HepG2 (cell line): ENCODE measurements around the gene DOCK1. TPM values are rescaled to one million over a fixed set of nuclear protein-coding genes. Genes with fewer than 3 reads are reported as not detected.

Experiments used
- ATAC-seq: fragments of 200-7000 bp; cut with Tn5 transposase; 3 replicates; pipeline ENCODE4 v1.9.1; 2020; ENCODE audit warnings: mild to moderate bottlenecking, moderate library complexity
- BruUV-seq: library from RNA; stranded (reverse); fragments of 400-500 nt; replicated peaks from 2 replicates; lab custom pipeline; 2021; lab: Mats Ljungman, UMichigan
- CTCF ChIA-PET: fragments of 300-600 bp; formaldehyde crosslinking; extraction: SDS; loops from one replicate; lab custom pipeline; 2021; ENCODE audit warnings: low total read pairs, inconsistent platforms, low intra/inter-chr PET ratio; lab: Yijun Ruan, JAX
- POLR2A ChIA-PET: fragments of 350-600 bp; sonication (Branson Sonifier 250); formaldehyde crosslinking; loops from one replicate; lab custom pipeline; 2020; ENCODE audit warnings: antibody characterized with exemption, inconsistent platforms; lab: Yijun Ruan, JAX
- DNase-seq: peaks from one replicate; pipeline ENCODE4 v3.0.0-alpha.2; 2015; ENCODE audit warnings: low spot score
- FAIRE-seq: peaks from 3 replicates; lab custom pipeline; 2011; peaks lifted over from hg19 to GRCh38; lab: Jason Lieb, UNC
- H2AFZ ChIP-seq: one replicate; pipeline ENCODE4 v1.6.1; 2011; ENCODE audit warnings: low read length, inconsistent platforms
- H3K27ac ChIP-seq: fragments of 300-600 bp; 3 replicates; pipeline ENCODE4 v1.8.0; 2011; ENCODE audit warnings: mixed run types, mild to moderate bottlenecking, mixed read lengths, low read length, inconsistent platforms; ENCODE audit not compliant: insufficient read depth; ENCODE audit errors: extremely low read length
- H3K27me3 ChIP-seq, 2 experiments: fragments of 200-600 bp in 1 of 2; 2 replicates in 1 of 2; 3 replicates in 1 of 2; pipeline versions ENCODE4 v1.6.0 to v1.8.0; 2011; ENCODE audit warnings: low read length in 2 of 2, mild to moderate bottlenecking in 2 of 2, moderate library complexity in 2 of 2, inconsistent platforms in 1 of 2; ENCODE audit not compliant: insufficient read depth in 2 of 2, control insufficient read depth in 1 of 2
- H3K36me3 ChIP-seq, 2 experiments: fragments of 200-600 bp in 1 of 2; replicated peaks in 1 of 2; 2 replicates in 1 of 2; 3 replicates in 1 of 2; pipeline versions ENCODE4 v1.5.1 to v1.8.0; 2011; ENCODE audit warnings: low read length in 2 of 2, inconsistent platforms in 1 of 2; ENCODE audit not compliant: insufficient read depth in 2 of 2, control insufficient read depth in 1 of 2
- H3K4me1 ChIP-seq: 2 replicates; pipeline ENCODE4 v1.5.1; 2012; ENCODE audit warnings: low read length, inconsistent platforms; ENCODE audit not compliant: insufficient read depth
- H3K4me2 ChIP-seq: 2 replicates; pipeline ENCODE4 v1.6.0; 2011; ENCODE audit warnings: low read depth, low read length, inconsistent platforms
- H3K4me3 ChIP-seq, 3 experiments: fragments of 200-600 bp in 1 of 3; sonication (generic), shearing (Covaris generic) in 1 of 3; replicated peaks in 1 of 3; 2 replicates each; pipeline ENCODE4 v1.5.1; 2011 to 2016; ENCODE audit warnings: low read length in 3 of 3, inconsistent platforms in 2 of 3, low read depth in 2 of 3, mild to moderate bottlenecking in 2 of 3, control low read depth in 1 of 3, mixed read lengths in 1 of 3; ENCODE audit not compliant: insufficient read depth in 1 of 3
- H3K79me2 ChIP-seq: one replicate; pipeline ENCODE4 v1.6.1; 2011; ENCODE audit warnings: low read length, inconsistent platforms; ENCODE audit not compliant: insufficient read depth
- H3K9ac ChIP-seq: 2 replicates; pipeline ENCODE4 v1.6.0; 2011; ENCODE audit warnings: mild to moderate bottlenecking, low read depth, low read length, inconsistent platforms; ENCODE audit not compliant: insufficient read depth
- H3K9me3 ChIP-seq: 2 replicates; pipeline ENCODE4 v1.5.1; 2012; ENCODE audit warnings: mild to moderate bottlenecking, low read length
- H4K20me1 ChIP-seq: 2 replicates; pipeline ENCODE4 v1.6.0; 2011; ENCODE audit warnings: inconsistent platforms, mild to moderate bottlenecking, low read length, moderate library complexity; ENCODE audit not compliant: insufficient read depth
- ATM ChIP-seq: fragments of 450-650 bp; IDR thresholded peaks from 2 replicates; pipeline ENCODE4 v1.7.1; 2017; ENCODE audit warnings: mild to moderate bottlenecking, borderline replicate concordance
- BHLHE40 ChIP-seq: IDR thresholded peaks from 2 replicates; pipeline ENCODE4 v1.6.1; 2011; ENCODE audit warnings: low read length, improper control_type of control experiment
- BRCA1 ChIP-seq: sonication (generic); formaldehyde crosslinking; IDR thresholded peaks from 2 replicates; pipeline ENCODE4 v1.4.0; 2020; ENCODE audit warnings: missing genetic modification reagents
- FOXO1 ChIP-seq: sonication (generic); formaldehyde crosslinking; IDR thresholded peaks from 2 replicates; pipeline ENCODE4 v1.4.0; 2020; ENCODE audit warnings: missing genetic modification reagents
- NFYC ChIP-seq: IDR thresholded peaks from 2 replicates; pipeline ENCODE4 v1.6.1; 2016; ENCODE audit warnings: missing genetic modification reagents, missing compliant biosample characterization
- NR1H2 ChIP-seq: sonication (generic); formaldehyde crosslinking; IDR thresholded peaks from 2 replicates; pipeline ENCODE4 v1.8.1; 2022; ENCODE audit warnings: low read depth, missing genetic modification reagents, borderline replicate concordance
- SRSF9 ChIP-seq: fragments of 200-400 bp; formaldehyde crosslinking; IDR thresholded peaks from 2 replicates; pipeline ENCODE4 v1.6.1; 2018; ENCODE audit warnings: borderline replicate concordance, mild to moderate bottlenecking, low read depth, low read length; ENCODE audit not compliant: insufficient read depth, poor library complexity, severe bottlenecking
- ZNF205 ChIP-seq: IDR thresholded peaks from 2 replicates; pipeline ENCODE4 v1.6.1; 2018; ENCODE audit warnings: missing biosample characterization, missing genetic modification reagents
- ZNF460 ChIP-seq: sonication (generic); formaldehyde crosslinking; IDR thresholded peaks from 2 replicates; pipeline ENCODE4 v1.5.1; 2020; ENCODE audit warnings: missing genetic modification reagents, mild to moderate bottlenecking, borderline replicate concordance
- ZNF644 ChIP-seq: IDR thresholded peaks from 2 replicates; pipeline ENCODE4 v1.6.1; 2016; ENCODE audit warnings: low read depth
- ZNF737 ChIP-seq: sonication (generic); formaldehyde crosslinking; IDR thresholded peaks from 2 replicates; pipeline ENCODE4 v1.5.0; 2020; ENCODE audit warnings: missing genetic modification reagents, mild to moderate bottlenecking, borderline replicate concordance
- WGBS: methylation state at CpG from one replicate; pipeline ENCODE4 v1.1.6; 2017; ENCODE audit warnings: low lambda C conversion rate; 5-methylcytosine and 5-hydroxymethylcytosine counted together
- in situ Hi-C: cut with HindIII; loops from 2 replicates; pipeline ENCODE4 v1.10.0; 2017; ENCODE audit warnings: low pct_unique_long_range_greater_than_20kb; ENCODE audit not compliant: extremely low pct_ligation_motif_present
- intact Hi-C: fragments of 100-400 bp; cut with micrococcal nuclease; formaldehyde crosslinking; loops from one replicate; pipeline ENCODE4 v1.10.0; 2022; ENCODE audit not compliant: unreplicated experiment
- polyA plus RNA-seq, 8 experiments: library from polyadenylated mRNA; depleted of rRNA in 3 of 8; stranded (reverse) in 7 of 8; unstranded in 1 of 8; fragments of >200 nt; fragmentation: Illumina TruSeq in 4 of 8; extraction: Trizol in 4 of 8; gene quantifications; 2 replicates each; pipeline versions ENCODE4 v1.2.1 to v1.2.3, GENCODE V29; 2011 to 2016; ENCODE audit warnings: low read depth in 4 of 8, missing spikeins in 1 of 8, mixed read lengths in 1 of 8; ENCODE audit not compliant: insufficient read depth in 1 of 8
- total RNA-seq, 5 experiments: library from RNA; depleted of rRNA; stranded (reverse); fragments of >200 nt; fragmentation: Illumina TruSeq; extraction: Trizol; gene quantifications; 2 replicates each; pipeline ENCODE4 v1.2.3, GENCODE V29; 2016; ENCODE audit warnings: low read depth in 1 of 5
- TF ChIP-seq, protein P1 (sequence below): sonication (generic); formaldehyde crosslinking; IDR thresholded peaks from 2 replicates; pipeline ENCODE4 v1.8.0; 2022; ENCODE audit warnings: low read depth, missing genetic modification reagents
- TF ChIP-seq, protein P2 (sequence below): sonication (generic); formaldehyde crosslinking; IDR thresholded peaks from 2 replicates; pipeline ENCODE4 v1.4.0; 2020; ENCODE audit warnings: missing genetic modification reagents, borderline replicate concordance

Gene DOCK1
- total and polyA plus RNA-seq, 2 of the 13 experiments (the other 11 are each of a cell fraction or from before 2014, with no cell fraction given), result 8.3 to 25.5 TPM

DNA sequence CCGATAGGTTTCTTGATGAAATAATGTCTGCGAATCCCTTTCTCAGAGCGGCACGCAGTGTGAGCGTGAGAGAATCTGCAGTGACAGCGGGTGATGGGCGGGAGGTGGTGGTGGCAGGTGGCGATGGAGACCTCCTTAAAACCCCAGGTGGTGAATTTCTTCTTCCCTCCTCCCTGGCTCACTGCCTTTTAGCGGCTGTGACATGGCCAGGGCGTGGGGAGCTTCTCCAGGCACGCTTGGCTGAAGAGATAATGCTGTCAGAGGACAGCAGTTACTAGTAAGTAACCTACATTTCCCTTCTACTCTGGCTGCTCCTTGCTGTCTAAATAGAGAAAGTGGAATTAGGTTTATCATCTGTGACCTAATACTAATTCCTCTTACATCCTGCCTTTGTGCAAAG is 432.6 kb downstream of the DOCK1 start:
- peaks cover 0 to 4% of the 10 kb centered on the region in 2 experiments; a peak in 2 of 5 replicates for H3K36me3 ChIP-seq
- CTCF ChIA-PET, result no interaction called here
- no peak for FAIRE-seq
- BruUV-seq, result no TSS peak
- 88% methylated on average over 10 of the region's 11 CpGs for WGBS
- no peaks in the 10 kb centered on the region for H3K9me3 ChIP-seq
- no peak for TF ChIP-seq ZNF205 (CRISPR knock-in tag)
- no peak for TF ChIP-seq ZNF737 (CRISPR knock-in tag)
- no peak for TF ChIP-seq FOXO1 (CRISPR knock-in tag)
- TF ChIP-seq BHLHE40, result no peak
- TF ChIP-seq, protein P1, sequence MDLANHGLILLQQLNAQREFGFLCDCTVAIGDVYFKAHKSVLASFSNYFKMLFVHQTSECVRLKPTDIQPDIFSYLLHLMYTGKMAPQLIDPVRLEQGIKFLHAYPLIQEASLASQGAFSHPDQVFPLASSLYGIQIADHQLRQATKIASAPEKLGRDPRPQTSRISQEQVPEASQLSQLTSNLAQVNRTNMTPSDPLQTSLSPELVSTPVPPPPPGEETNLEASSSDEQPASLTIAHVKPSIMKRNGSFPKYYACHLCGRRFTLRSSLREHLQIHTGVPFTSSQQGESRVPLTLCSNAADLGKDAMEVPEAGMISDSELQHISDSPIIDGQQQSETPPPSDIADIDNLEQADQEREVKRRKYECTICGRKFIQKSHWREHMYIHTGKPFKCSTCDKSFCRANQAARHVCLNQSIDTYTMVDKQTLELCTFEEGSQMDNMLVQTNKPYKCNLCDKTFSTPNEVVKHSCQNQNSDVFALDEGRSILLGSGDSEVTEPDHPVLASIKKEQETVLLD, result no peak
- TF ChIP-seq BRCA1, result no peak
- TF ChIP-seq ATM, result no peak
- TF ChIP-seq SRSF9, result no peak
- TF ChIP-seq ZNF460 (CRISPR knock-in tag), result no peak
- TF ChIP-seq, protein P2, sequence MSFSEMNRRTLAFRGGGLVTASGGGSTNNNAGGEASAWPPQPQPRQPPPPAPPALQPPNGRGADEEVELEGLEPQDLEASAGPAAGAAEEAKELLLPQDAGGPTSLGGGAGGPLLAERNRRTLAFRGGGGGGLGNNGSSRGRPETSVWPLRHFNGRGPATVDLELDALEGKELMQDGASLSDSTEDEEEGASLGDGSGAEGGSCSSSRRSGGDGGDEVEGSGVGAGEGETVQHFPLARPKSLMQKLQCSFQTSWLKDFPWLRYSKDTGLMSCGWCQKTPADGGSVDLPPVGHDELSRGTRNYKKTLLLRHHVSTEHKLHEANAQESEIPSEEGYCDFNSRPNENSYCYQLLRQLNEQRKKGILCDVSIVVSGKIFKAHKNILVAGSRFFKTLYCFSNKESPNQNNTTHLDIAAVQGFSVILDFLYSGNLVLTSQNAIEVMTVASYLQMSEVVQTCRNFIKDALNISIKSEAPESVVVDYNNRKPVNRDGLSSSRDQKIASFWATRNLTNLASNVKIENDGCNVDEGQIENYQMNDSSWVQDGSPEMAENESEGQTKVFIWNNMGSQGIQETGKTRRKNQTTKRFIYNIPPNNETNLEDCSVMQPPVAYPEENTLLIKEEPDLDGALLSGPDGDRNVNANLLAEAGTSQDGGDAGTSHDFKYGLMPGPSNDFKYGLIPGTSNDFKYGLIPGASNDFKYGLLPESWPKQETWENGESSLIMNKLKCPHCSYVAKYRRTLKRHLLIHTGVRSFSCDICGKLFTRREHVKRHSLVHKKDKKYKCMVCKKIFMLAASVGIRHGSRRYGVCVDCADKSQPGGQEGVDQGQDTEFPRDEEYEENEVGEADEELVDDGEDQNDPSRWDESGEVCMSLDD (CRISPR knock-in tag), result no peak
- TF ChIP-seq NR1H2 (CRISPR knock-in tag), result no peak
- TF ChIP-seq NFYC (CRISPR knock-in tag), result no peak
- TF ChIP-seq ZNF644 (CRISPR knock-in tag), result no peak
- H2AFZ ChIP-seq, result no peak overlapping the region
- H4K20me1 ChIP-seq, result no peaks in the 10 kb centered on the region
- no peak for DNase-seq
- H3K27ac ChIP-seq, result no peak overlapping the region
- intact Hi-C loops (no loop called here), in situ Hi-C loops (no loop called here)
- no peak for ATAC-seq
- POLR2A ChIA-PET, result no interaction called here
- no peaks in the 10 kb centered on the region for H3K27me3 ChIP-seq
- no peak overlapping the region for H3K4me3 ChIP-seq
- no peak overlapping the region for H3K4me2 ChIP-seq
- no peak overlapping the region for H3K9ac ChIP-seq
- H3K4me1 ChIP-seq, result no peaks in the 10 kb centered on the region
- no peaks in the 10 kb centered on the region for H3K79me2 ChIP-seq
